Gastrocnemius medialis (tissue), 4 donors: Measurements from ENCODE around the gene ECE2. TPM values are rescaled to one million over a fixed set of nuclear protein-coding genes. Genes with fewer than 3 reads are reported as not detected.
"Not testable (repeated sequence)": the region's sequence is repeated elsewhere in the genome, so short reads cannot be mapped to it uniquely, and the experiment has no call there.

Experiments
- ATAC-seq, 2 donors: fragments of 150-250 bp; one replicate each; pipeline ENCODE4 v1.9.1; 2016
- DNase-seq, 2 donors: peaks; one replicate each; pipeline ENCODE4 v3.0.0-alpha.2; 2019
- H3K27ac ChIP-seq, 4 donors: fragments of 200-600 bp; sonication (generic); 1 replicate in 1 of 4; 2 replicates in 3 of 4; pipeline ENCODE4 v1.5.1; 2016 to 2018; ENCODE audit warnings: mild to moderate bottlenecking in 2 of 4, moderate library complexity in 1 of 4
- H3K27me3 ChIP-seq, 3 donors: fragments of 200-600 bp; sonication (generic) in 2 of 3; 1 replicate in 1 of 3; 2 replicates in 2 of 3; pipeline versions ENCODE4 v1.5.1 to v1.6.0; 2016 to 2019; ENCODE audit warnings: mild to moderate bottlenecking in 1 of 3, moderate library complexity in 1 of 3
- H3K36me3 ChIP-seq, 2 donors: fragments of 200-600 bp; sonication (generic) in 1 of 2; one replicate each; pipeline ENCODE4 v1.5.1; 2017 to 2018
- H3K4me1 ChIP-seq, 2 donors: fragments of 200-600 bp; sonication (generic) in 1 of 2; one replicate each; pipeline ENCODE4 v1.5.1; 2016 to 2017; ENCODE audit warnings: mild to moderate bottlenecking in 2 of 2
- H3K4me3 ChIP-seq, 4 donors: fragments of 200-600 bp; sonication (generic) in 3 of 4; 1 replicate in 1 of 4; 2 replicates in 3 of 4; pipeline ENCODE4 v1.5.1; 2016 to 2019; ENCODE audit warnings: mild to moderate bottlenecking in 2 of 4
- H3K9me3 ChIP-seq, 3 donors: fragments of 200-600 bp; sonication (generic) in 2 of 3; 1 replicate in 1 of 3; 2 replicates in 2 of 3; pipeline ENCODE4 v1.5.1; 2016 to 2019
- POLR2A ChIP-seq, 2 donors: fragments of 450-650 bp; IDR thresholded peaks; one replicate each; pipeline ENCODE4 v1.6.1; 2017; ENCODE audit warnings: antibody characterized with exemption in 2 of 2, mild to moderate bottlenecking in 2 of 2, moderate library complexity in 2 of 2
- in situ Hi-C, 4 donors: fragments of 200-750 bp; cut with MboI; loops; one replicate each; pipeline versions ENCODE4 v1.15.0 to v1.8.0; 2017; ENCODE audit warnings: low sequenced_read_pairs in 4 of 4
- intact Hi-C: fragments of 100-400 bp; cut with DNase I; formaldehyde crosslinking; loops from one replicate; pipeline ENCODE4 v1.15.1; 2023; ENCODE audit warnings: low total_unique reads
- total RNA-seq, 4 donors: library from RNA; depleted of rRNA; stranded (reverse); fragments of >200 nt; gene quantifications; one replicate each; pipeline versions ENCODE4 v1.1.0 to v1.2.3, GENCODE V29; 2016
- TF ChIP-seq, protein P1 (sequence below), 5 experiments: fragments of 450-650 bp in 3 of 5; fragments of 200-600 bp in 2 of 5; sonication (generic) in 2 of 5; IDR thresholded peaks in 4 of 5; conservative IDR thresholded peaks in 1 of 5; 1 replicate in 4 of 5; 2 replicates in 1 of 5; pipeline ENCODE4 v1.5.1; 2016 to 2019; ENCODE audit warnings: antibody characterized with exemption in 5 of 5, mild to moderate bottlenecking in 3 of 5, moderate library complexity in 3 of 5

Gene ECE2
- total RNA-seq, 4 donors from 2014 or later = not detected

DNA sequence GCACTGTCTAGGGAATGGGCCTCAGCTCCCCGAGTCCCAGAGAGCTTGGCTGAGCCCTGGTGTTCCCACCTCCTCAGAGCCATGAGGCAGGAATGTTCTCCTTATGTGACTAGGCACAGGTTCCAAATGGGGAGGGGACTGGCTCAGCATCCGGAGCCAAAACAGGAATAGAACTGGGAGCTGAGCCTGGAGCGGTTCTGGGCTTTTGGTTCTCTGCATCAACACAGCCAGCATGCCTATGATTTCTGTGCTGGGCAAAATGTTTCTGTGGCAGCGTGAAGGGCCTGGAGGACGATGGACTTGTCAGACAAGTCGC is 61.5 kb downstream of the ECE2 start, which contains the start of gene FAM131A:
TSS of gene FAM131A (plus strand) at position 202 of the 316 bp plus-strand sequence. CDS start at position 233, 31 bp downstream.
- H3K4me1 ChIP-seq = peaks cover 38% of the 10 kb centered on the region in 2 donors

DNA sequence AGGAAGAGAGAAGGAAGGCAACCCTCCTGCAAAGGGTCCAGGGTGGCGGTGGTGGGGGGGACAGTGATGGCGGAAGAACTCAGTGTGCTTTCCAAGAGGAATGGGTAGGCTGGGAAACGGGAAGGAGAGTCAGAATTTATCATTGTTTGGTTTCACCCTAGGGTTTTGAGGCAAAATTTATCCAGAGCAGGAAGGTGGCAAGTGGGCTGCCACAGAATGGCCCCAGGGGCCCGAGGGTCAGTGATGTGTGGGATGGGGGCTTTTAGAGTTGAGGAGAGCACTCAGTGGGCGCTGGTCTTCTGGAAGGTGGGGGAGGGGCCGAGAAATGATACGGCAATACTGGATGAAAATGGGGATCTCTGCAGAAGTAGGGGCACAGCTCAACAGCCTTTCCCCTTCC is 62.2 kb downstream of the ECE2 start:
- peaks cover 35 to 38% of the 10 kb centered on the region in 2 donors for H3K4me1 ChIP-seq
- peak overlapping the region; percentile 20 to 36 (median 29) for H3K4me3 ChIP-seq
- no peaks in the 10 kb centered on the region for H3K27me3 ChIP-seq
- H3K27ac ChIP-seq = peak overlapping the region; percentile 98 to 99 (median 98)
- peaks cover 0 to 40% of the 10 kb centered on the region in 2 donors for H3K36me3 ChIP-seq
- ATAC-seq = no peak
- no peak for DNase-seq
- TF ChIP-seq POLR2A (IDR thresholded peaks at IDR 0.05) = no peak
- TF ChIP-seq, protein P1, sequence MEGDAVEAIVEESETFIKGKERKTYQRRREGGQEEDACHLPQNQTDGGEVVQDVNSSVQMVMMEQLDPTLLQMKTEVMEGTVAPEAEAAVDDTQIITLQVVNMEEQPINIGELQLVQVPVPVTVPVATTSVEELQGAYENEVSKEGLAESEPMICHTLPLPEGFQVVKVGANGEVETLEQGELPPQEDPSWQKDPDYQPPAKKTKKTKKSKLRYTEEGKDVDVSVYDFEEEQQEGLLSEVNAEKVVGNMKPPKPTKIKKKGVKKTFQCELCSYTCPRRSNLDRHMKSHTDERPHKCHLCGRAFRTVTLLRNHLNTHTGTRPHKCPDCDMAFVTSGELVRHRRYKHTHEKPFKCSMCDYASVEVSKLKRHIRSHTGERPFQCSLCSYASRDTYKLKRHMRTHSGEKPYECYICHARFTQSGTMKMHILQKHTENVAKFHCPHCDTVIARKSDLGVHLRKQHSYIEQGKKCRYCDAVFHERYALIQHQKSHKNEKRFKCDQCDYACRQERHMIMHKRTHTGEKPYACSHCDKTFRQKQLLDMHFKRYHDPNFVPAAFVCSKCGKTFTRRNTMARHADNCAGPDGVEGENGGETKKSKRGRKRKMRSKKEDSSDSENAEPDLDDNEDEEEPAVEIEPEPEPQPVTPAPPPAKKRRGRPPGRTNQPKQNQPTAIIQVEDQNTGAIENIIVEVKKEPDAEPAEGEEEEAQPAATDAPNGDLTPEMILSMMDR (IDR thresholded peaks at IDR 0.05 in 4 of 5, conservative IDR thresholded peaks at IDR 0.05 in 1 of 5) = no peak
- in situ Hi-C loops (no loop called here), intact Hi-C loops (loop anchor here (1.0 to 10.0 kb wide), 4 partner anchors 23 to 1033 kb away; partner anchors contain the start of genes EIF4G1 and PSMD2)
- no peaks in the 10 kb centered on the region for H3K9me3 ChIP-seq

More for the DNA sequence above, 61.5 kb downstream of the ECE2 start, which contains the start of gene FAM131A:
- no peak for TF ChIP-seq POLR2A (IDR thresholded peaks at IDR 0.05)
- TF ChIP-seq, protein P1 (IDR thresholded peaks at IDR 0.05 in 4 of 5, conservative IDR thresholded peaks at IDR 0.05 in 1 of 5) = no peak
- in situ Hi-C loops (no loop called here), intact Hi-C loops (loop anchor here (1.0 to 10.0 kb wide), 4 partner anchors 23 to 1033 kb away; partner anchors contain the start of genes EIF4G1 and PSMD2)
- ATAC-seq (peak; percentile 31 to 52), DNase-seq (peak in 1 of 2 donors; percentile 74)
- Histone ChIP-seq H3K9me3 (no peaks in the 10 kb centered on the region), H3K27me3 (no peaks in the 10 kb centered on the region), H3K27ac (peak within 1 kb of the TSS; percentile 98 to 99 (median 98)), H3K4me3 (peak within 1 kb of the TSS; percentile 75 to 90 (median 82)), H3K36me3 (peaks cover 0 to 40% of the 10 kb centered on the region in 2 donors)

DNA sequence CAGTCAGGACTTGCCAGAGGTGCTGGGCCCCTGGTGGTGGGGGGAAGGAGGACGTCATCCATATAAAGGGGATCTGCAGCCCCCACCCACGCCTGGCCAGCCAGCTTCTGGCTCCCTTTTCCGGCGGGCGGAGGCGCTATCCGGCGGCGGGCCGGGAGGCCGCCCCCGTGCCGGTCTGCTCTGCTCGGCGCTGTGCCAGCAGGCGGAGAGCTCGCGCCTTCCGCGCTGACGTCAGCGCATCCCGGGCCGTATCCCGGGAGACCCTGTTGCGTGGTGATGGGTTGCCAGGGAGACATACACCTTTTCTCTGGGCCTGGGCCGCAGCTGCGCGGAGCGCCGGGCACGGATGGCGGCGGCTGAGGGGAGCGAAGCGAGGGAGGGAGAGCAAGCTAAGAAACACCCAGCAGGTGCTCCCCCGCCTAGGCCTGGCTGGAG is 62.7 kb downstream of the ECE2 start:
- in situ Hi-C loops = no loop called here
- Histone ChIP-seq H3K27ac (peak overlapping the region; percentile 98 to 99 (median 98)), H3K9me3 (no peaks in the 10 kb centered on the region), H3K36me3 (peaks cover 0 to 40% of the 10 kb centered on the region in 2 donors), H3K4me3 (peak overlapping the region; percentile 20 to 36 (median 34)), H3K4me1 (peaks cover 35 to 43% of the 10 kb centered on the region in 2 donors), H3K27me3 (no peaks in the 10 kb centered on the region)
- TF ChIP-seq POLR2A (IDR thresholded peaks at IDR 0.05) = peak in 1 of 2 donors; percentile 30
- TF ChIP-seq, protein P1 (IDR thresholded peaks at IDR 0.05 in 4 of 5, conservative IDR thresholded peaks at IDR 0.05 in 1 of 5) = peak in 2 of 5 experiments; percentile 30 to 43
- intact Hi-C loops = loop anchor here (10.0 kb wide), 1 partner anchor 1034 kb away; no protein-coding TSS in a partner anchor
- ATAC-seq (no peak), DNase-seq (peak in 1 of 2 donors; percentile 63)

DNA sequence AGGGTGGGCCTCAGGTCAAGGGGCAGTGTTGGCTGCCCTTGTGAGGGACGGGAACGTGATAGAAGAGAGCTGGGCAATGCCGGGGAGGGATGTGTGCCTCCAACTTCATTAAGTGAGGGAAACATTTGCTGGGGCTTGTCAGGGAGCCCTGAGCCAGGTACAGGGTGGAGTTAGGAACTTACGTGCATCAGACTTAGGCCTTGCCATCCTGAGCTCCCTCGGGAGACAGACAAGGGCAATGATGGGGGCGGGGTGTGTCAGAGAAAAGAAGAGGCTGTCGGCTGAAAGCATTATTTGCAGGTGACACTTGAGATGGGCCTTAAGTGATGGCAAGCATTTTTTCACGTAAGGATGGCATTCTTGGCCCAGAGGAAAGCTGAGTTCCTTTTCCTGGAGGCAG is 63.2 kb downstream of the ECE2 start:
- peaks cover 35 to 44% of the 10 kb centered on the region in 2 donors for H3K4me1 ChIP-seq
- no peaks in the 10 kb centered on the region for H3K27me3 ChIP-seq
- intact Hi-C loops (loop anchor here (10.0 kb wide), 1 partner anchor 1034 kb away; no protein-coding TSS in a partner anchor), in situ Hi-C loops (no loop called here)
- H3K36me3 ChIP-seq = peaks cover 0 to 39% of the 10 kb centered on the region in 2 donors
- TF ChIP-seq, protein P1 (IDR thresholded peaks at IDR 0.05 in 4 of 5, conservative IDR thresholded peaks at IDR 0.05 in 1 of 5) = no peak
- no peak for TF ChIP-seq POLR2A (IDR thresholded peaks at IDR 0.05)
- H3K9me3 ChIP-seq = no peaks in the 10 kb centered on the region
- DNase-seq (no peak), ATAC-seq (no peak)
- H3K4me3 ChIP-seq = peak overlapping the region; percentile 20 to 36 (median 34)
- H3K27ac ChIP-seq = peak overlapping the region; percentile 98 to 99 (median 98)

DNA sequence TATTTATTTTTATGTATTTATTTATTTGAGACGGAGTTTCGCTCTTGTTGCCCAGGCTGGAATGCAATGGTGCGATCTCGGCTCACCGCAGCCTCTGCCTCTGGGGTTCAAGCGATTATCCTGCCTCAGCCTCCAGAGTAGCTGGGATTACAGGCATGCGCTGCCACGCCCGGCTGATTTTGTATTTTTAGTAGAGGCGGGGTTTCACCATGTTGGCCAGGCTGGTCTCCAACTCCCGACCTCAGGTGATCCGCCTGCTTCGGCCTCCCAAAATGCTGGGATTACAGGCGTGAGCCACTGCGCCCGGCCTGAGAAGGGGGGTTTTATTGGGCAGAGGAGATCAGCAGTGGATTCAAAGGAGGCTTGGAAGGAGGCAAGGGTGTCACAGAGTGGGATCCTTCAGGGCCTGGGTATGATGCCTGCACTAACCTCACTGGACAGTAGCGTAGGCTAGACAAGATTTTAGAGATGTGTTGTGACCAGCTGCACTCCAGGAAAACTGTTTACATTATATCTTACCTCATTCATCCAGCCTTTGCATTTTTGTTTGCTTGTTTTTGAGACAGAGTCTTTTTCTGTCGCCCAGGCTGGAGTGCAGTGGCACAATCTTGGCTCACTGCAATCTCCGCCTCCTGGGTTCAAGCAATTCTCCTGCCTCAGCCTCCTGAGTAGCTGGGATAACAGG is 63.8 kb downstream of the ECE2 start:
- Histone ChIP-seq H3K36me3 (peaks cover 0 to 37% of the 10 kb centered on the region in 2 donors), H3K27ac (peak overlapping the region in 3 of 4 donors; percentile 98 to 99 (median 98)), H3K4me1 (peaks cover 35 to 44% of the 10 kb centered on the region in 2 donors)
- ATAC-seq, in situ Hi-C loops, H3K4me3 ChIP-seq, H3K9me3 ChIP-seq, H3K27me3 ChIP-seq, DNase-seq: not testable (repeated sequence)
- intact Hi-C loops = loop anchor here (10.0 kb wide), 1 partner anchor 1035 kb away; no protein-coding TSS in a partner anchor
